DOHH2 (cell line): ENCODE results near the gene GRB10.

Source experiments
- H3F3A ChIP-seq: fragments of 200-600 bp; sonication (generic), shearing (Covaris generic); 2 replicates; pipeline ENCODE4 v1.6.0; 2016; ENCODE audit warnings: antibody characterized with exemption, mild to moderate bottlenecking; ENCODE audit not compliant: control insufficient read depth, insufficient read depth
- H3K27ac ChIP-seq: fragments of 200-600 bp; sonication (generic); 2 replicates; pipeline ENCODE4 v1.5.1; 2014; ENCODE audit warnings: low read depth, mild to moderate bottlenecking, low read length, moderate library complexity
- H3K27me3 ChIP-seq: fragments of 200-600 bp; sonication (generic); 2 replicates; pipeline ENCODE4 v1.6.1; 2014; ENCODE audit warnings: mild to moderate bottlenecking, low read length, mixed read lengths; ENCODE audit not compliant: control insufficient read depth
- H3K36me3 ChIP-seq: fragments of 200-600 bp; sonication (generic); 2 replicates; pipeline ENCODE4 v1.6.1; 2014; ENCODE audit warnings: mild to moderate bottlenecking, low read length, moderate library complexity, mixed read lengths; ENCODE audit not compliant: control insufficient read depth
- H3K4me1 ChIP-seq: fragments of 200-600 bp; sonication (generic); 2 replicates; pipeline ENCODE4 v1.6.1; 2014; ENCODE audit warnings: mild to moderate bottlenecking, low read length, mixed read lengths; ENCODE audit not compliant: control insufficient read depth
- H3K4me2 ChIP-seq: fragments of 200-600 bp; sonication (generic); 2 replicates; pipeline ENCODE4 v1.6.0; 2014; ENCODE audit warnings: mild to moderate bottlenecking, low read length, moderate library complexity
- H3K4me3 ChIP-seq: fragments of 200-600 bp; sonication (generic); 2 replicates; pipeline ENCODE4 v1.5.1; 2014; ENCODE audit warnings: mild to moderate bottlenecking, low read length, mixed read lengths
- H3K79me2 ChIP-seq: fragments of 200-600 bp; sonication (generic); 2 replicates; pipeline ENCODE4 v1.6.1; 2014; ENCODE audit warnings: mild to moderate bottlenecking, low read length, mixed read lengths; ENCODE audit not compliant: control insufficient read depth
- H3K9me2 ChIP-seq: fragments of 200-600 bp; sonication (generic); replicated peaks from 2 replicates; pipeline ENCODE4 v1.6.1; 2014; ENCODE audit warnings: mild to moderate bottlenecking, low read length, mixed read lengths; ENCODE audit not compliant: control insufficient read depth
- H3K9me3 ChIP-seq: fragments of 200-600 bp; sonication (generic); 2 replicates; pipeline ENCODE4 v1.6.1; 2014; ENCODE audit warnings: antibody characterized with exemption, low read length, mixed read lengths; ENCODE audit not compliant: control insufficient read depth, insufficient read depth
- H4K20me1 ChIP-seq: fragments of 200-600 bp; sonication (generic); 2 replicates; pipeline ENCODE4 v1.6.0; 2014; ENCODE audit warnings: low read depth, mild to moderate bottlenecking, antibody characterized with exemption, low read length, moderate library complexity; ENCODE audit not compliant: control insufficient read depth, insufficient read depth
- EZH2phosphoT487 ChIP-seq: fragments of 200-600 bp; sonication (generic); IDR thresholded peaks from 2 replicates; pipeline ENCODE4 v1.6.1; 2017; ENCODE audit warnings: borderline replicate concordance, mild to moderate bottlenecking, antibody characterized with exemption, low read length, moderate library complexity, mixed read lengths
- TF ChIP-seq, protein P1 (sequence below): fragments of 200-600 bp; sonication (generic); IDR thresholded peaks from one replicate; pipeline ENCODE4 v1.5.1; 2014; ENCODE audit warnings: antibody characterized with exemption, mild to moderate bottlenecking, low read depth, low read length; ENCODE audit not compliant: poor library complexity, severe bottlenecking

The GRB10 gene

DNA sequence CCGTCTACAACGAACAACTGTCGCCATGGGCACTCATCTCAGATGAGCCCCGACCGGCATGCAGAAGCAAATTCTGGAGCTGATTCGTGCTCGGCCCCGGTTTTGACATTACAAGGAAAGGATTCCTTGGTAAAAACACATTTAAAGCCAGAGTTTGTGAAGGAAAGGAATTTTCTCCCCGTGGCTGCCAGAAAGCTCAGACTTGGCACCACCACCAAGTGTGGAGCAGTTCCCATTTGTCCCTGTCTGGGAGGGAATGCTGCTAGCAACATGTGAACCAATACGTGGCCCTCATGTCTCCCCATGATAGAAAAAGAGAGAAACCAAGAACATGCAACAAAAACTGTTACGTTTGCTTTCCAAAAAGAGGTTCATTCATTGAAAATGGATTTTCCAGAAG, 162.3 kb downstream of the GRB10 start:
- H3K27me3 ChIP-seq, result peaks cover 23% of the 10 kb centered on the region
- no peak overlapping the region for H3K4me3 ChIP-seq
- TF ChIP-seq, protein P1, sequence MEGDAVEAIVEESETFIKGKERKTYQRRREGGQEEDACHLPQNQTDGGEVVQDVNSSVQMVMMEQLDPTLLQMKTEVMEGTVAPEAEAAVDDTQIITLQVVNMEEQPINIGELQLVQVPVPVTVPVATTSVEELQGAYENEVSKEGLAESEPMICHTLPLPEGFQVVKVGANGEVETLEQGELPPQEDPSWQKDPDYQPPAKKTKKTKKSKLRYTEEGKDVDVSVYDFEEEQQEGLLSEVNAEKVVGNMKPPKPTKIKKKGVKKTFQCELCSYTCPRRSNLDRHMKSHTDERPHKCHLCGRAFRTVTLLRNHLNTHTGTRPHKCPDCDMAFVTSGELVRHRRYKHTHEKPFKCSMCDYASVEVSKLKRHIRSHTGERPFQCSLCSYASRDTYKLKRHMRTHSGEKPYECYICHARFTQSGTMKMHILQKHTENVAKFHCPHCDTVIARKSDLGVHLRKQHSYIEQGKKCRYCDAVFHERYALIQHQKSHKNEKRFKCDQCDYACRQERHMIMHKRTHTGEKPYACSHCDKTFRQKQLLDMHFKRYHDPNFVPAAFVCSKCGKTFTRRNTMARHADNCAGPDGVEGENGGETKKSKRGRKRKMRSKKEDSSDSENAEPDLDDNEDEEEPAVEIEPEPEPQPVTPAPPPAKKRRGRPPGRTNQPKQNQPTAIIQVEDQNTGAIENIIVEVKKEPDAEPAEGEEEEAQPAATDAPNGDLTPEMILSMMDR, result no peak
- TF ChIP-seq EZH2phosphoT487, result no peak
- no peaks in the 10 kb centered on the region for H3K36me3 ChIP-seq
- H3K79me2 ChIP-seq, result no peaks in the 10 kb centered on the region
- no peak overlapping the region for H3K27ac ChIP-seq
- H3K4me1 ChIP-seq, result no peaks in the 10 kb centered on the region
- H3K4me2 ChIP-seq, result no peak overlapping the region
- H3K9me3 ChIP-seq, result no peaks in the 10 kb centered on the region
- H4K20me1 ChIP-seq, result no peaks in the 10 kb centered on the region
- H3K9me2 ChIP-seq, result no peaks in the 10 kb centered on the region
- no peaks in the 10 kb centered on the region for H3F3A ChIP-seq

- H3K27ac ChIP-seq, result no peak overlapping the region
- TF ChIP-seq EZH2phosphoT487, result no peak
- TF ChIP-seq, protein P1, result no peak
- no peaks in the 10 kb centered on the region for H3K4me1 ChIP-seq
- H3K79me2 ChIP-seq, result no peaks in the 10 kb centered on the region
- peaks cover 23% of the 10 kb centered on the region for H3K27me3 ChIP-seq
- H3K4me3 ChIP-seq, result no peak overlapping the region
- no peaks in the 10 kb centered on the region for H3F3A ChIP-seq
- no peaks in the 10 kb centered on the region for H3K36me3 ChIP-seq
- H3K9me3 ChIP-seq, result no peaks in the 10 kb centered on the region
- H4K20me1 ChIP-seq, result no peaks in the 10 kb centered on the region
- no peak overlapping the region for H3K4me2 ChIP-seq
- no peaks in the 10 kb centered on the region for H3K9me2 ChIP-seq
Observed at GRCh38 chr7:50619684-50620083, 163.0 kb downstream of the GRB10 start.

DNA sequence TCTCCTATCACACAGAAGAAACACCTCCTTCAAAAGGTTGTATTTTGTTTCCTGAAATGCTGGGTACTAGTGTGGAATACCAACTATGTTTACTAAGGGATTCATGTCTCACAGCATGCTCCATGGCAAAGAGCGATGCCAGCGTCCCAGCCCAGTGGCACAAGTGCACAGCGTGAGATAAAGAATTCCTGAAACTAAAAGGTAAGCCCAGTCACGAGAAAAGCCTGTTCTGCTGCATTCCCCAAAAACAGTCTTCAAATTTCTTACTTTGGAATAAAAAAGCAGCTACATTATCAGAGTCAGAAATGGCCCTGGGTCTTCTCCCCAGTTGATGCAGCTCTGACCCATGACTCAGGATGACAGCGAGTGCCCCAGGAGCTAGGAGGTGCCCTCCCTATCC, 164.4 kb downstream of the GRB10 start:
- Histone ChIP-seq H3K9me2 (no peaks in the 10 kb centered on the region), H3F3A (no peaks in the 10 kb centered on the region), H3K4me2 (no peak overlapping the region), H3K4me1 (no peaks in the 10 kb centered on the region), H3K4me3 (no peak overlapping the region), H4K20me1 (no peaks in the 10 kb centered on the region), H3K27ac (no peak overlapping the region), H3K36me3 (no peaks in the 10 kb centered on the region), H3K9me3 (no peaks in the 10 kb centered on the region), H3K79me2 (no peaks in the 10 kb centered on the region), H3K27me3 (peaks cover 17% of the 10 kb centered on the region)
- TF ChIP-seq, protein P1, result no peak
- TF ChIP-seq EZH2phosphoT487, result no peak
